Measurements from ENCODE around the gene B4GALNT3. TPM values are rescaled to one million over a fixed set of nuclear protein-coding genes. Genes with fewer than 3 reads are reported as not detected.

Gene B4GALNT3
- total RNA-seq, 1 experiment from 2014 or later, result 2.3 TPM

- BruUV-seq (replicated peaks), result no TSS peak
- ATAC-seq (no peak), DNase-seq (ENCODE audit: low read depth, low spot score) (no peak)
- intact Hi-C loops (cut with micrococcal nuclease; ENCODE audit: unreplicated experiment), result no loop called here
- no peaks in the 10 kb centered on the region for H3K9me3 ChIP-seq (ENCODE audit: control insufficient read depth, insufficient read depth, low read depth, low read length)
- H3K4me3 ChIP-seq (ENCODE audit: low read depth in 2 of 2, low read length in 2 of 2), result no peak overlapping the region
- H3K27ac ChIP-seq (ENCODE audit: low read length), result no peak overlapping the region
- ChIA-PET CTCF (no interaction called here), POLR2A (no interaction called here)
- no peaks in the 10 kb centered on the region; the same call in 1 of the 2 replicates for H3K27me3 ChIP-seq (ENCODE audit: control insufficient read depth, insufficient read depth, low read length)
- H3K4me1 ChIP-seq (ENCODE audit: control insufficient read depth, insufficient read depth, low read length), result no peaks in the 10 kb centered on the region
- in situ Hi-C loops (cut with HindIII; ENCODE audit: low pct_unique_long_range_greater_than_20kb, low sequenced_read_pairs), result no loop called here
- no peak for TF ChIP-seq CTCF (IDR thresholded peaks at IDR 0.05)
- no peak for TF ChIP-seq POLR2AphosphoS5 (IDR thresholded peaks at IDR 0.05; ENCODE audit: low read depth, low read length)
- no peak for TF ChIP-seq TCF7L2 (IDR thresholded peaks at IDR 0.05; ENCODE audit: low read depth, low read length)
- no peak for TF ChIP-seq SIN3A (IDR thresholded peaks at IDR 0.05; ENCODE audit: borderline replicate concordance, insufficient read depth, low read depth, low read length)
- TF ChIP-seq REST (IDR thresholded peaks at IDR 0.05; ENCODE audit: insufficient read depth in 1 of 2, low read depth in 2 of 2, low read length in 1 of 2), result no peak
- no peaks in the 10 kb centered on the region for H3K36me3 ChIP-seq (ENCODE audit: control insufficient read depth, insufficient read depth, low read length)
Measured at GRCh38 chr12:520119-520518, 60.4 kb downstream of the B4GALNT3 start.

GRCh38 chr12:522692-523378 lies 63.1 kb downstream of the B4GALNT3 start:
- POLR2A ChIA-PET, result no interaction called here
- Histone ChIP-seq H3K4me1 (ENCODE audit: control insufficient read depth, insufficient read depth, low read length) (no peaks in the 10 kb centered on the region), H3K9me3 (ENCODE audit: control insufficient read depth, insufficient read depth, low read depth, low read length) (no peaks in the 10 kb centered on the region), H3K36me3 (ENCODE audit: control insufficient read depth, insufficient read depth, low read length) (no peaks in the 10 kb centered on the region), H3K4me3 (ENCODE audit: low read depth in 2 of 2, low read length in 2 of 2) (no peak overlapping the region), H3K27me3 (ENCODE audit: control insufficient read depth, insufficient read depth, low read length) (no peaks in the 10 kb centered on the region; the same call in 1 of the 2 replicates), H3K27ac (ENCODE audit: low read length) (no peak overlapping the region)
- TF ChIP-seq CTCF (IDR thresholded peaks at IDR 0.05) (no peak), REST (IDR thresholded peaks at IDR 0.05; ENCODE audit: insufficient read depth in 1 of 2, low read depth in 2 of 2, low read length in 1 of 2) (no peak), TCF7L2 (IDR thresholded peaks at IDR 0.05; ENCODE audit: low read depth, low read length) (no peak), POLR2AphosphoS5 (IDR thresholded peaks at IDR 0.05; ENCODE audit: low read depth, low read length) (no peak), SIN3A (IDR thresholded peaks at IDR 0.05; ENCODE audit: borderline replicate concordance, insufficient read depth, low read depth, low read length) (no peak)
- CTCF ChIA-PET, result no interaction called here
- intact Hi-C loops (cut with micrococcal nuclease; ENCODE audit: unreplicated experiment) (no loop called here), in situ Hi-C loops (cut with HindIII; ENCODE audit: low pct_unique_long_range_greater_than_20kb, low sequenced_read_pairs) (no loop called here)
- no peak for DNase-seq (ENCODE audit: low read depth, low spot score)
- BruUV-seq (replicated peaks), result no TSS peak
- ATAC-seq, result no peak
